ENCODE data around the gene KLHL29. TPM values are rescaled to one million over a fixed set of nuclear protein-coding genes. Genes with fewer than 3 reads are reported as not detected.

The KLHL29 gene
- total RNA-seq, 1 experiment from 2014 or later, result 2.4 TPM

- no CpG with 5 or more reads among the region's 9 CpGs for WGBS (ENCODE audit: extremely low coverage, insufficient read length, low lambda C conversion rate)
- no peak overlapping the region for H3K4me2 ChIP-seq (ENCODE audit: insufficient read depth, insufficient read length, low read length)
- H3K79me1 ChIP-seq (ENCODE audit: insufficient read depth, low read depth, low read length, poor library complexity, severe bottlenecking), result no peaks in the 10 kb centered on the region
- H2BK120ac ChIP-seq (ENCODE audit: low read depth, low read length, poor library complexity, severe bottlenecking), result no peak overlapping the region
- H2BK12ac ChIP-seq (ENCODE audit: insufficient read length, low read depth, low read length), result no peak overlapping the region
- no peak overlapping the region for H3K9ac ChIP-seq (ENCODE audit: extremely low read depth, insufficient read length, low read length)
- H3K18ac ChIP-seq (ENCODE audit: insufficient read length, low read depth, low read length), result no peak overlapping the region
- no peaks in the 10 kb centered on the region for H3K79me2 ChIP-seq (ENCODE audit: insufficient read depth, low read length)
- peaks cover 3% of the 10 kb centered on the region; the same call in 1 of the 2 replicates for H3K4me1 ChIP-seq (ENCODE audit: insufficient read depth, low read length)
- H3T11ph ChIP-seq (ENCODE audit: low read length), result no peak overlapping the region
- no peak overlapping the region for H3K14ac ChIP-seq (ENCODE audit: insufficient read depth, low read length)
- no peak overlapping the region for H3K23ac ChIP-seq (ENCODE audit: insufficient read length, low read depth, low read length)
- no peak overlapping the region for H4K8ac ChIP-seq (replicated peaks; ENCODE audit: insufficient read length, low read depth, low read length)
- H3K27ac ChIP-seq (ENCODE audit: insufficient read length, low read depth, low read length), result no peak overlapping the region
- no peak overlapping the region for H2BK15ac ChIP-seq (ENCODE audit: low read depth, low read length)
- H2BK20ac ChIP-seq (ENCODE audit: low read depth, low read length, poor library complexity, severe bottlenecking), result no peak overlapping the region
- Mint-ChIP-seq H3K4me1 (peaks cover 13 to 29% of the 10 kb centered on the region in 2 experiments), H3K27ac (no peak overlapping the region), H3K27me3 (ENCODE audit: low read depth) (peaks cover 6% of the 10 kb centered on the region), H3K9me3 (no peaks in the 10 kb centered on the region), H3K4me3 (no peak overlapping the region), H3K36me3 (ENCODE audit: insufficient read depth in 1 of 3, low read depth in 3 of 3) (no peaks in the 10 kb centered on the region)
- H2BK5ac ChIP-seq (ENCODE audit: insufficient read length, low read length), result no peak overlapping the region
- peak; percentile 24 for DNase-seq
- no peak for TF ChIP-seq CTCF (conservative IDR thresholded peaks at IDR 0.05)
- H3K56ac ChIP-seq (ENCODE audit: insufficient read length, low read depth, low read length), result no peak overlapping the region
- no peak overlapping the region for H4K91ac ChIP-seq (ENCODE audit: insufficient read length, low read depth, low read length)
- H4K20me1 ChIP-seq (ENCODE audit: control insufficient read depth, insufficient read depth, insufficient read length), result no peaks in the 10 kb centered on the region
- H2AFZ ChIP-seq (ENCODE audit: low read length), result no peak overlapping the region
- H2AK5ac ChIP-seq (ENCODE audit: insufficient read length, low read length), result no peak overlapping the region
- no peaks in the 10 kb centered on the region for H3K9me3 ChIP-seq (ENCODE audit: control insufficient read depth, low read depth, low read length)
- no peaks in the 10 kb centered on the region for H3K23me2 ChIP-seq (ENCODE audit: insufficient read length, low read depth, low read length, poor library complexity, severe bottlenecking)
- H4K5ac ChIP-seq (ENCODE audit: insufficient read length, low read depth, low read length), result no peak overlapping the region
- no peaks in the 10 kb centered on the region for H3K27me3 ChIP-seq (ENCODE audit: insufficient read depth, low read length)
- H3K4ac ChIP-seq (ENCODE audit: low read depth, low read length), result no peak overlapping the region
Observed at GRCh38 chr2:23420840-23421476, 36.0 kb downstream of the KLHL29 start.
